RWPE2 (cell line): ENCODE results near the gene WIF1.

Source experiments
- ATAC-seq: fragments of 200-7000 bp; cut with Tn5 transposase; 3 replicates; pipeline ENCODE4 v1.9.1; 2021; ENCODE audit warnings: low read depth
- DNase-seq: peaks from one replicate; pipeline ENCODE4 v3.0.0-alpha.2; 2020; ENCODE audit warnings: low spot score
- H3K27ac ChIP-seq: fragments of 450-650 bp; 2 replicates; pipeline ENCODE4 v1.5.1; 2017; ENCODE audit warnings: mild to moderate bottlenecking; ENCODE audit not compliant: poor library complexity, severe bottlenecking
- H3K27me3 ChIP-seq: fragments of 250-450 bp; sonication (Bioruptor Pico); 2 replicates; pipeline ENCODE4 v1.5.1; 2021; ENCODE audit warnings: mild to moderate bottlenecking, moderate library complexity; ENCODE audit not compliant: insufficient read depth, poor library complexity, severe bottlenecking
- H3K36me3 ChIP-seq: fragments of 250-450 bp; sonication (Bioruptor Pico); 2 replicates; pipeline ENCODE4 v1.5.1; 2020; ENCODE audit warnings: low read depth, mild to moderate bottlenecking, moderate library complexity
- H3K4me1 ChIP-seq: fragments of 250-450 bp; sonication (Bioruptor Pico); 2 replicates; pipeline ENCODE4 v1.5.1; 2021; ENCODE audit warnings: mild to moderate bottlenecking, moderate library complexity; ENCODE audit not compliant: insufficient read depth, poor library complexity, severe bottlenecking
- H3K4me3 ChIP-seq: fragments of 250-450 bp; sonication (Bioruptor Pico); 2 replicates; pipeline ENCODE4 v1.5.1; 2021; ENCODE audit warnings: mild to moderate bottlenecking, moderate library complexity; ENCODE audit not compliant: severe bottlenecking
- H3K9me3 ChIP-seq: fragments of 250-450 bp; sonication (Bioruptor Pico); 2 replicates; pipeline ENCODE4 v1.5.1; 2021; ENCODE audit warnings: mild to moderate bottlenecking, moderate library complexity; ENCODE audit not compliant: severe bottlenecking
- TF ChIP-seq, protein P1 (sequence below): fragments of 450-650 bp; IDR thresholded peaks from one replicate; pipeline ENCODE4 v1.5.1; 2017; ENCODE audit warnings: mild to moderate bottlenecking, moderate library complexity; ENCODE audit not compliant: poor library complexity, severe bottlenecking

The WIF1 gene

DNA sequence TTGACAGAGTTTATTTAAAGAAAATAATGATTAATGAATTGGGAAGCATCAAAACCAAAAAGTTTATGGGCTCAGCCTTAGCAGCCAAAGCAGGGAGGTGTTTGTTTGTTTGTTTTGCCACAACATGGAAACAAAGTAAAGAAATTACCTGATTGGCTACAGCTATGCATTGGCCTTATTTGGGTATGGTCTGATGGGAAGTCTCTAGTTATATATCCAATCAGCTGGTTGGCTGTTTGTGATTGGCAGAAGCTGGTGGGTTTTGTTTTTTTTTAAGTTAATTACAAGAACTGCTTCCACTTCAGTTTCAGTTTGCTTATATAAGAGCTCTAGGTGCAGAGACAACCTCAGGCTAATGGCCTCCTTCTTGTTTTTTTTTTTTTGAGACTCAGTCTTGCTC lies 43.7 kb upstream of the WIF1 start:
- no peak for DNase-seq
- H3K27ac ChIP-seq: no peak overlapping the region
- no peaks in the 10 kb centered on the region for H3K4me1 ChIP-seq
- H3K27me3 ChIP-seq: no peaks in the 10 kb centered on the region
- TF ChIP-seq, protein P1, sequence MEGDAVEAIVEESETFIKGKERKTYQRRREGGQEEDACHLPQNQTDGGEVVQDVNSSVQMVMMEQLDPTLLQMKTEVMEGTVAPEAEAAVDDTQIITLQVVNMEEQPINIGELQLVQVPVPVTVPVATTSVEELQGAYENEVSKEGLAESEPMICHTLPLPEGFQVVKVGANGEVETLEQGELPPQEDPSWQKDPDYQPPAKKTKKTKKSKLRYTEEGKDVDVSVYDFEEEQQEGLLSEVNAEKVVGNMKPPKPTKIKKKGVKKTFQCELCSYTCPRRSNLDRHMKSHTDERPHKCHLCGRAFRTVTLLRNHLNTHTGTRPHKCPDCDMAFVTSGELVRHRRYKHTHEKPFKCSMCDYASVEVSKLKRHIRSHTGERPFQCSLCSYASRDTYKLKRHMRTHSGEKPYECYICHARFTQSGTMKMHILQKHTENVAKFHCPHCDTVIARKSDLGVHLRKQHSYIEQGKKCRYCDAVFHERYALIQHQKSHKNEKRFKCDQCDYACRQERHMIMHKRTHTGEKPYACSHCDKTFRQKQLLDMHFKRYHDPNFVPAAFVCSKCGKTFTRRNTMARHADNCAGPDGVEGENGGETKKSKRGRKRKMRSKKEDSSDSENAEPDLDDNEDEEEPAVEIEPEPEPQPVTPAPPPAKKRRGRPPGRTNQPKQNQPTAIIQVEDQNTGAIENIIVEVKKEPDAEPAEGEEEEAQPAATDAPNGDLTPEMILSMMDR: no peak
- H3K36me3 ChIP-seq: no peaks in the 10 kb centered on the region
- H3K9me3 ChIP-seq: no peaks in the 10 kb centered on the region
- no peak for ATAC-seq
- no peak overlapping the region for H3K4me3 ChIP-seq

DNA sequence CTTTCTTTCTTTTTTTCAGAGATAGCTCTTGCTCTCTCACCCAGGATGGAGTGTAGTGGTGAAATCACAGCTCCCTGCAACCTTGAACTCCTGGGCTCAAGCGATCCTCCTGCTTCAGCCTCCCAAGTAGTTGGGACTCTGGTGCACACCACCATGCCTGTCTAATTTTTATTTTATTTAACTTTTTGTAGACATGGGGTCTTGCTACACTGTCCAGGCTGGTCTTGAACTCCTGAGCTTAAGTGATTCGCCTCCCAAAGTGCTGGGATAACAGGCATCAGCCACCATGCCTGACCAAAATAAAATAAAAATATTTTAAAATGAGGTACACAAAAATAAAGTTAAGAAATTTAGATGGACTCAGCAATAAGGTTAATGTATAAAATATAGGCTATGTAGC lies 43.1 kb upstream of the WIF1 start:
- H3K4me3 ChIP-seq: no peak overlapping the region
- no peaks in the 10 kb centered on the region for H3K27me3 ChIP-seq
- no peak overlapping the region for H3K27ac ChIP-seq
- no peak for ATAC-seq
- TF ChIP-seq, protein P1: no peak
- H3K9me3 ChIP-seq: no peaks in the 10 kb centered on the region
- no peaks in the 10 kb centered on the region for H3K36me3 ChIP-seq
- DNase-seq: no peak
- no peaks in the 10 kb centered on the region for H3K4me1 ChIP-seq

DNA sequence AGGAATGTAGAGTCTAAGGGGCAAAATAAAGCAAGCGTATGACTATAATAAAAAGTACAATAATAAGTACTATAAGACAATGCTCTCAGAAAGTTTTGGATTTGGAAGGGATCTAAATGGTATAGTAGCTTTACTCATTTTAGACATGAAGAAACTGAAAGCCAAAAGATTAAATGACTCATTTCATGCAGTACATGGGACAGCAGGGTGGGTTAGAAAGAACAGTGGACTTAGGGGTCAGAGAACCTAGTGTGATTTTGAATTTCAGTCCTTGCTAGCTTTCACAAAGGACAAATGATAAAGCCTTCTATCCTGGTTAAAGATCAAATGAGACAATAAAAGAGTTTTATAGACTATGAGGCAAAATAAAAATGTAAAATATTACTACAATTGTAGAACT lies 41.5 kb upstream of the WIF1 start:
- no peak for DNase-seq
- TF ChIP-seq, protein P1: no peak
- Histone ChIP-seq H3K27ac (no peak overlapping the region), H3K27me3 (no peaks in the 10 kb centered on the region), H3K9me3 (no peaks in the 10 kb centered on the region), H3K4me1 (no peaks in the 10 kb centered on the region), H3K4me3 (no peak overlapping the region), H3K36me3 (no peaks in the 10 kb centered on the region)
- no peak for ATAC-seq

DNA sequence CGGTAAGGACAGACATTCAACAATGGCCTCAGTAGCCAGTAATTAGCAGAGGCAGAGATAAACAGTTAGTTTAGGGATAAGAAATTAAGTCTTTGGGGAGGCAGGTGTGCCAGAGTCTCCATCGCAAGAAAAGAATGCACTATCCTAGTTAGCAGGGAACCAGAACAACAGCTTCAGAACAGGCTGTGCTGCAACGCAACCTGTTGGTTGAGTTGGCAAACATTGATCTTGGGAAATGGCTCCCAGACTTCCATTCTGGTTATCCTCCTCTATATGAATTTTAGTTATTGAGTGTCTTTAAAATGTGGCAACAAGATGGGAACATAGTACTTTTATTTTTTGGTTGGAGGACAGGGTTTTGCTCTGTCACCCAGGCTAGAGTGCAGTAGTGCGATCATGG lies 36.0 kb upstream of the WIF1 start:
- no peak overlapping the region for H3K27ac ChIP-seq
- H3K4me1 ChIP-seq: peaks cover 4% of the 10 kb centered on the region
- DNase-seq (no peak), ATAC-seq (no peak)
- H3K9me3 ChIP-seq: no peaks in the 10 kb centered on the region
- H3K36me3 ChIP-seq: no peaks in the 10 kb centered on the region
- no peak overlapping the region for H3K4me3 ChIP-seq
- TF ChIP-seq, protein P1: no peak
- no peaks in the 10 kb centered on the region for H3K27me3 ChIP-seq

DNA sequence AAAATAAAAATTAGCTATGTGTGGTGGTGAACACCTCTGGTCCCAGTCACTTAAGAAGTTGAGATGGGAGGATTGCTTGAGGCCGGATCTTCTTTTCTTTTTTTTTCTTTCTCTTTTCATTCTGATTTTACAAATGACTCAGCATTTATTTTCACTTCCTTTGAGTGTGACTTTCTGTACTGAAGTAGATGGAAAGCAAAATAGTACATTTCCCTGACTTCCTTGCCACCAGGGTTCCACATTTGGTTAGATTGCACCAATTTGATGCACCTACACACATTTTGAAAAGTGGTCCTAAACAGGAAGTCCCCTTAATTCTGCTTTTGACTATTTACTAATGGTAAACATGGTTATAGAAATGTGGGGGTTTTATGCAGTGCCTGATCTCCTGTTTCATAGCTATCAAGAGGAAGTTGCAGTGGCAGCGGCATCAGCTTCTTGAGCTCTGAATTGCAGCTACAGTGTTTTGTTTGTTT lies 35.3 kb upstream of the WIF1 start:
- Histone ChIP-seq H3K9me3 (no peaks in the 10 kb centered on the region), H3K4me1 (peaks cover 6% of the 10 kb centered on the region), H3K27ac (no peak overlapping the region), H3K36me3 (no peaks in the 10 kb centered on the region), H3K27me3 (no peaks in the 10 kb centered on the region), H3K4me3 (no peak overlapping the region)
- DNase-seq (no peak), ATAC-seq (no peak)
- TF ChIP-seq, protein P1: no peak
